Skeletal muscle tissue (tissue), 4 donors: ENCODE measurements around the gene DOCK8. TPM values are rescaled to one million over a fixed set of nuclear protein-coding genes. Genes with fewer than 3 reads are reported as not detected.
"Not testable (repeated sequence)": the region's sequence is repeated elsewhere in the genome, so short reads cannot be mapped to it uniquely, and the experiment has no call there.

Experiments
- H3K27ac ChIP-seq: one replicate; pipeline ENCODE4 v1.7.0; 2013; ENCODE audit warnings: mild to moderate bottlenecking, low read depth, low read length, inconsistent platforms
- H3K27me3 ChIP-seq, 3 donors: one replicate each; pipeline ENCODE4 v1.7.0; 2013; ENCODE audit warnings: low read length in 3 of 3; ENCODE audit not compliant: control insufficient read depth in 3 of 3, insufficient read depth in 3 of 3
- H3K36me3 ChIP-seq, 3 donors: one replicate each; pipeline ENCODE4 v1.7.0; 2013; ENCODE audit warnings: low read length in 3 of 3; ENCODE audit not compliant: control insufficient read depth in 3 of 3, insufficient read depth in 3 of 3
- H3K4me1 ChIP-seq, 3 donors: one replicate each; pipeline ENCODE4 v1.7.0; 2013; ENCODE audit warnings: low read length in 3 of 3, mild to moderate bottlenecking in 3 of 3; ENCODE audit not compliant: control insufficient read depth in 3 of 3, insufficient read depth in 3 of 3
- H3K4me3 ChIP-seq, 3 donors: one replicate each; pipeline ENCODE4 v1.7.0; 2013; ENCODE audit warnings: low read length in 3 of 3
- H3K9ac ChIP-seq, 3 donors: one replicate each; pipeline ENCODE4 v1.7.0; 2013; ENCODE audit warnings: low read length in 3 of 3, mild to moderate bottlenecking in 3 of 3, moderate library complexity in 2 of 3, low read depth in 1 of 3
- H3K9me3 ChIP-seq, 3 donors: one replicate each; pipeline ENCODE4 v1.7.0; 2013; ENCODE audit warnings: low read length in 3 of 3; ENCODE audit not compliant: control insufficient read depth in 3 of 3
- total RNA-seq: library from RNA; depleted of rRNA; stranded (reverse); fragments of >200 nt; gene quantifications from one replicate; pipeline ENCODE4 v1.2.3, GENCODE V29; 2014
- donor health status: Osteomylitis.

Gene DOCK8
- total RNA-seq, 1 donor from 2014 or later, result 13.0 TPM

GRCh38 chr9:213901-214300 lies 764 bp upstream of the DOCK8 start:
- not testable (repeated sequence) for H3K4me1 ChIP-seq
- H3K27ac ChIP-seq, result peak overlapping the region; percentile 65

GRCh38 chr9:214351-214647 lies 366 bp upstream of the DOCK8 start:
- Histone ChIP-seq H3K9me3 (no peaks in the 10 kb centered on the region), H3K9ac (peak overlapping the region; percentile 59 to 68 (median 65)), H3K27ac (peak overlapping the region; percentile 65), H3K36me3 (no peaks in the 10 kb centered on the region), H3K4me1 (peaks cover 3 to 6% (median 4%) of the 10 kb centered on the region in 3 donors), H3K27me3 (peaks cover 0 to 17% (median 0%) of the 10 kb centered on the region in 3 donors), H3K4me3 (peak overlapping the region; percentile 43 to 75 (median 68))

More at GRCh38 chr9:213901-214300, 764 bp upstream of the DOCK8 start:
- Histone ChIP-seq H3K9ac (peak overlapping the region in 1 of 3 donors; percentile 68), H3K4me3 (peak overlapping the region in 2 of 3 donors; percentile 43 to 68), H3K27me3 (peaks cover 0 to 17% (median 0%) of the 10 kb centered on the region in 3 donors)
- not testable (repeated sequence) for H3K36me3 ChIP-seq, H3K9me3 ChIP-seq

GRCh38 chr9:215631-216155 lies 1.0 kb downstream of the DOCK8 start:
- Histone ChIP-seq H3K4me3 (peak overlapping the region; percentile 54 to 75 (median 68)), H3K9ac (peak overlapping the region; percentile 36 to 68 (median 59)), H3K9me3 (no peaks in the 10 kb centered on the region), H3K36me3 (no peaks in the 10 kb centered on the region), H3K4me1 (peaks cover 3 to 6% (median 4%) of the 10 kb centered on the region in 3 donors), H3K27ac (peak overlapping the region; percentile 65), H3K27me3 (peaks cover 0 to 17% (median 0%) of the 10 kb centered on the region in 3 donors)

- Histone ChIP-seq H3K27me3 (peaks cover 0 to 17% (median 0%) of the 10 kb centered on the region in 3 donors), H3K27ac (no peak overlapping the region), H3K4me1 (peaks cover 3 to 6% (median 4%) of the 10 kb centered on the region in 3 donors)
These were observed 2.2 kb downstream of the DOCK8 start for GRCh38 chr9:216866-217265.

GRCh38 chr9:217950-218349 lies 3.3 kb downstream of the DOCK8 start:
- no peak overlapping the region for H3K4me3 ChIP-seq
- peaks cover 0 to 17% (median 0%) of the 10 kb centered on the region in 3 donors for H3K27me3 ChIP-seq
- H3K27ac ChIP-seq, result no peak overlapping the region
- H3K9ac ChIP-seq, result no peak overlapping the region
- H3K4me1 ChIP-seq, result peaks cover 3 to 12% (median 4%) of the 10 kb centered on the region in 3 donors
- no peaks in the 10 kb centered on the region for H3K9me3 ChIP-seq
- H3K36me3 ChIP-seq, result no peaks in the 10 kb centered on the region

More at GRCh38 chr9:216866-217265, 2.2 kb downstream of the DOCK8 start:
- H3K9me3 ChIP-seq, result no peaks in the 10 kb centered on the region
- H3K9ac ChIP-seq, result no peak overlapping the region
- H3K36me3 ChIP-seq, result no peaks in the 10 kb centered on the region
- H3K4me3 ChIP-seq, result no peak overlapping the region

GRCh38 chr9:219036-219435 lies 4.4 kb downstream of the DOCK8 start:
- not testable (repeated sequence) for H3K9me3 ChIP-seq, H3K9ac ChIP-seq, H3K4me3 ChIP-seq, H3K27ac ChIP-seq, H3K36me3 ChIP-seq
- H3K27me3 ChIP-seq, result peaks cover 0 to 17% (median 0%) of the 10 kb centered on the region in 3 donors
- peaks cover 3 to 12% (median 4%) of the 10 kb centered on the region in 3 donors for H3K4me1 ChIP-seq

- Histone ChIP-seq H3K4me1 (peaks cover 3 to 14% (median 4%) of the 10 kb centered on the region in 3 donors), H3K27ac (no peak overlapping the region), H3K9ac (no peak overlapping the region), H3K4me3 (no peak overlapping the region), H3K27me3 (peaks cover 0 to 13% (median 0%) of the 10 kb centered on the region in 3 donors), H3K9me3 (no peaks in the 10 kb centered on the region), H3K36me3 (no peaks in the 10 kb centered on the region)
These were observed 5.2 kb downstream of the DOCK8 start for GRCh38 chr9:219670-220365.

- Histone ChIP-seq H3K9me3 (no peaks in the 10 kb centered on the region), H3K9ac (no peak overlapping the region), H3K27ac (no peak overlapping the region), H3K4me3 (no peak overlapping the region), H3K4me1 (peaks cover 0 to 7% (median 0%) of the 10 kb centered on the region in 3 donors), H3K27me3 (no peaks in the 10 kb centered on the region), H3K36me3 (no peaks in the 10 kb centered on the region)
These were observed 7.5 kb downstream of the DOCK8 start for GRCh38 chr9:221989-222776.

GRCh38 chr9:223152-223551 lies 8.5 kb downstream of the DOCK8 start:
- Histone ChIP-seq H3K4me1 (peaks cover 0 to 7% (median 0%) of the 10 kb centered on the region in 3 donors), H3K4me3 (no peak overlapping the region), H3K36me3 (no peaks in the 10 kb centered on the region), H3K9me3 (no peaks in the 10 kb centered on the region), H3K9ac (no peak overlapping the region), H3K27ac (no peak overlapping the region), H3K27me3 (no peaks in the 10 kb centered on the region)

GRCh38 chr9:224026-224425 lies 9.4 kb downstream of the DOCK8 start:
- Histone ChIP-seq H3K27me3 (no peaks in the 10 kb centered on the region), H3K4me1 (peaks cover 0 to 7% (median 0%) of the 10 kb centered on the region in 3 donors), H3K9ac (no peak overlapping the region), H3K4me3 (no peak overlapping the region), H3K36me3 (no peaks in the 10 kb centered on the region), H3K9me3 (no peaks in the 10 kb centered on the region), H3K27ac (no peak overlapping the region)
